GM19043 (cell line): ENCODE measurements around the gene ANTXR1.

ENCODE experiments used
- ATAC-seq: cut with Tn5 transposase; IDR thresholded peaks from one replicate; pipeline ENCODE4 v1.9.1; 2021; ENCODE audit warnings: low read depth; ENCODE audit not compliant: unreplicated experiment

Gene ANTXR1

GRCh38 chr2:69175790-69176715 lies 163.1 kb downstream of the ANTXR1 start:
- ATAC-seq: no peak

GRCh38 chr2:69177063-69177771 lies 164.2 kb downstream of the ANTXR1 start:
- no peak for ATAC-seq

- no peak for ATAC-seq
These were observed 165.0 kb downstream of the ANTXR1 start for GRCh38 chr2:69177785-69178636.

GRCh38 chr2:69178756-69179155 lies 165.8 kb downstream of the ANTXR1 start:
- ATAC-seq: no peak

- ATAC-seq: no peak
These were observed 167.2 kb downstream of the ANTXR1 start for GRCh38 chr2:69180227-69180626.

GRCh38 chr2:69180974-69181373 lies 168.0 kb downstream of the ANTXR1 start:
- no peak for ATAC-seq

- ATAC-seq: no peak
These were observed 168.9 kb downstream of the ANTXR1 start for GRCh38 chr2:69181806-69182427.

GRCh38 chr2:69183659-69184058 lies 170.7 kb downstream of the ANTXR1 start:
- ATAC-seq: no peak

- no peak for ATAC-seq
These were observed 171.2 kb downstream of the ANTXR1 start for GRCh38 chr2:69184224-69184623.

GRCh38 chr2:69185807-69186206 lies 172.8 kb downstream of the ANTXR1 start:
- no peak for ATAC-seq

- ATAC-seq: no peak
These were observed 173.6 kb downstream of the ANTXR1 start for GRCh38 chr2:69186614-69187013.

- ATAC-seq: no peak
These were observed 175.4 kb downstream of the ANTXR1 start for GRCh38 chr2:69188182-69188900.

- no peak for ATAC-seq
These were observed 177.9 kb downstream of the ANTXR1 start for GRCh38 chr2:69190743-69191404.

- no peak for ATAC-seq
These were observed 178.7 kb downstream of the ANTXR1 start for GRCh38 chr2:69191634-69192033.

GRCh38 chr2:69192176-69192945 lies 179.4 kb downstream of the ANTXR1 start:
- no peak for ATAC-seq

GRCh38 chr2:69195706-69196105 lies 182.7 kb downstream of the ANTXR1 start:
- ATAC-seq: no peak

- ATAC-seq: no peak
These were observed 183.5 kb downstream of the ANTXR1 start for GRCh38 chr2:69196327-69197117.

- ATAC-seq: no peak
These were observed 187.1 kb downstream of the ANTXR1 start for GRCh38 chr2:69200107-69200520.
